Measurements from ENCODE around the gene YWHAQ. TPM values are rescaled to one million over a fixed set of nuclear protein-coding genes. Genes with fewer than 3 reads are reported as not detected.
"Not testable (repeated sequence)": the region's sequence is repeated elsewhere in the genome, so short reads cannot be mapped to it uniquely, and the experiment has no call there.

Gene YWHAQ
- total RNA-seq, 1 donor from 2014 or later = 140 TPM

- peaks cover 3 to 20% (median 9%) of the 10 kb centered on the region in 3 donors for H3K4me1 ChIP-seq (ENCODE audit: control insufficient read depth in 3 of 3, insufficient read depth in 3 of 3, low read length in 3 of 3)
- no peak overlapping the region for H3K4me3 ChIP-seq (ENCODE audit: low read length in 3 of 3)
- H3K27me3 ChIP-seq (ENCODE audit: control insufficient read depth in 3 of 3, insufficient read depth in 3 of 3, low read length in 3 of 3) = no peaks in the 10 kb centered on the region
- H3K27ac ChIP-seq (ENCODE audit: low read depth, low read length) = no peak overlapping the region
- no peak overlapping the region for H3K9ac ChIP-seq (ENCODE audit: low read depth in 1 of 3, low read length in 3 of 3)
- H3K9me3 ChIP-seq (ENCODE audit: control insufficient read depth in 3 of 3, low read length in 3 of 3) = peaks cover 0 to 3% (median 0%) of the 10 kb centered on the region in 3 donors
- H3K36me3 ChIP-seq (ENCODE audit: control insufficient read depth in 3 of 3, insufficient read depth in 3 of 3, low read length in 3 of 3) = peaks cover 2 to 6% (median 4%) of the 10 kb centered on the region in 3 donors
These were observed 31.4 kb downstream of the YWHAQ start for GRCh38 chr2:9599430-9599829.

DNA sequence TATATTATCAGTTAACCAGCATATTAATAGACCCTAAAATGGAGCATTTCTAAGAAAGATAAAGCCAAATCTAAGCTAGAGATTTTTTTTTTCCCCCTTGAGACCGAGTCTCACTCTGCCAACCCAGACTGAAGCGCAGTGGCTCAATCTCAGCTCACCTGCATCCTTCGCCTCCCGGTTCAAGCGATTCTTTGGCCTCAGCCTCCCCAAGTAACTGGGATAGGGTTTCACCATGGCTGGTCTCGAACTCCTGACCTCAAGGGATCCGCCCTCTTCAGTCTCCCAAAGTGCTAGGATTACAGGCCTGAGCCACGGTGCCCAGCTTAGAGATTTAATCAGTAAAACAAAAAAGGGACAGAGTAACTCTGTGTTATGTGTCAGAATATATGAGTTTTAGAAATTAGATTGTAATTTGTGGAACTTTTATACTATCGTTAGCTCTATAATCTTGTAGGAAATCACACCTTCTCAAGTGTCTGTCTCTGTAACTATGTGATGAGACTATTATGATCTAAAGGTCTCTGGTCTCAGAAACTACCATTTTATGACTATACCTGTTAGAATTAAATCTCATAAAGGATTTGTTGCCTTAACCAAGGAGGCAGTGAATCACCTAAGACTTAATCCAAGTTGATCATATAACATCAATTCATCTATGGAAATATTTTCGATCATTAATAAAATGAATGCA lies 34.0 kb downstream of the YWHAQ start:
- Histone ChIP-seq H3K9me3 (ENCODE audit: control insufficient read depth in 3 of 3, low read length in 3 of 3) (peaks cover 0 to 3% (median 0%) of the 10 kb centered on the region in 3 donors), H3K9ac (ENCODE audit: low read depth in 1 of 3, low read length in 3 of 3) (no peak overlapping the region), H3K27ac (ENCODE audit: low read depth, low read length) (no peak overlapping the region), H3K4me3 (ENCODE audit: low read length in 3 of 3) (no peak overlapping the region), H3K36me3 (ENCODE audit: control insufficient read depth in 3 of 3, insufficient read depth in 3 of 3, low read length in 3 of 3) (peaks cover 2 to 7% (median 6%) of the 10 kb centered on the region in 3 donors), H3K4me1 (ENCODE audit: control insufficient read depth in 3 of 3, insufficient read depth in 3 of 3, low read length in 3 of 3) (peaks cover 6 to 28% (median 14%) of the 10 kb centered on the region in 3 donors), H3K27me3 (ENCODE audit: control insufficient read depth in 3 of 3, insufficient read depth in 3 of 3, low read length in 3 of 3) (no peaks in the 10 kb centered on the region)

GRCh38 chr2:9595746-9596145 lies 35.1 kb downstream of the YWHAQ start:
- Histone ChIP-seq H3K4me1 (ENCODE audit: control insufficient read depth in 3 of 3, insufficient read depth in 3 of 3, low read length in 3 of 3) (peaks cover 6 to 28% (median 14%) of the 10 kb centered on the region in 3 donors), H3K27me3 (ENCODE audit: control insufficient read depth in 3 of 3, insufficient read depth in 3 of 3, low read length in 3 of 3) (no peaks in the 10 kb centered on the region), H3K9me3 (ENCODE audit: control insufficient read depth in 3 of 3, low read length in 3 of 3) (peaks cover 0 to 3% (median 0%) of the 10 kb centered on the region in 3 donors), H3K9ac (ENCODE audit: low read depth in 1 of 3, low read length in 3 of 3) (no peak overlapping the region), H3K4me3 (ENCODE audit: low read length in 3 of 3) (no peak overlapping the region), H3K36me3 (ENCODE audit: control insufficient read depth in 3 of 3, insufficient read depth in 3 of 3, low read length in 3 of 3) (peaks cover 2 to 12% (median 7%) of the 10 kb centered on the region in 3 donors), H3K27ac (ENCODE audit: low read depth, low read length) (no peak overlapping the region)

GRCh38 chr2:9595256-9595655 lies 35.5 kb downstream of the YWHAQ start:
- H3K27ac ChIP-seq (ENCODE audit: low read depth, low read length); H3K36me3 ChIP-seq (ENCODE audit: control insufficient read depth in 3 of 3, insufficient read depth in 3 of 3, low read length in 3 of 3); H3K9ac ChIP-seq (ENCODE audit: low read depth in 1 of 3, low read length in 3 of 3); H3K27me3 ChIP-seq (ENCODE audit: control insufficient read depth in 3 of 3, insufficient read depth in 3 of 3, low read length in 3 of 3); H3K9me3 ChIP-seq (ENCODE audit: control insufficient read depth in 3 of 3, low read length in 3 of 3); H3K4me3 ChIP-seq (ENCODE audit: low read length in 3 of 3): not testable (repeated sequence)
- peaks cover 6 to 28% (median 14%) of the 10 kb centered on the region in 3 donors for H3K4me1 ChIP-seq (ENCODE audit: control insufficient read depth in 3 of 3, insufficient read depth in 3 of 3, low read length in 3 of 3)

DNA sequence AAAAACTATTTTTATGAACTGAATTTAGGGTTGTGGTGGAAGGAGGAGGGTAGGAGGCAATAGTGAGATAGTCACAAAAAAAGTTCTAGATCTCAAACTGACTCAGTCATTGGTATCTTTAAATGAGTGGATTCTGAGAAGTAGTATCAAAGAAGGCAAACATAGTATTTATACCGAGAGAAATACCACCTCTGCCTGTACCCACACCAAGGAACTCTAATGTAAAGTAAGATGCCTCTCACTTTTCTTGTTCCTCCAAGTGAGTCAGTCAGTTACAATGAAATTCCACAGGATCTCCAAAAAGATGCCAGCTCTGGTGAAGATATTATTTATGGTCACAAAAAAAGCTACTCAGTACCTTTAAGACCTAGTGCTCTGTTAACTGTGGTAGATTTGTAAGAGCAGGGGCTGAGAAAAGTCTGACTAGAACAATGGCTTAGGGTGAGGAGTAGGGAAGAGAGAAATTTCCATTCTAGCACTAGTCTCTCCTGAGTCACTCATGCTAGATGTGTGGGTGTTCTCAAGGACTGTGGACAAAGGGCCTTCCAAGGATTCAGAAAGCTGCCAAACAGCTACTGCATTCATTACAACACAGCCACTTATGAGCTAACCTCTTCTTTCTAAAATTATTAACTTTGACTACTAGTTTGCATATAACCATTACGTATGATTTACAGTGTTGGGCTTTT lies 36.3 kb downstream of the YWHAQ start:
- Histone ChIP-seq H3K9me3 (ENCODE audit: control insufficient read depth in 3 of 3, low read length in 3 of 3) (no peaks in the 10 kb centered on the region), H3K9ac (ENCODE audit: low read depth in 1 of 3, low read length in 3 of 3) (no peak overlapping the region), H3K4me1 (ENCODE audit: control insufficient read depth in 3 of 3, insufficient read depth in 3 of 3, low read length in 3 of 3) (peaks cover 6 to 28% (median 14%) of the 10 kb centered on the region in 3 donors), H3K4me3 (ENCODE audit: low read length in 3 of 3) (no peak overlapping the region), H3K36me3 (ENCODE audit: control insufficient read depth in 3 of 3, insufficient read depth in 3 of 3, low read length in 3 of 3) (peaks cover 0 to 7% (median 5%) of the 10 kb centered on the region in 3 donors), H3K27me3 (ENCODE audit: control insufficient read depth in 3 of 3, insufficient read depth in 3 of 3, low read length in 3 of 3) (no peaks in the 10 kb centered on the region), H3K27ac (ENCODE audit: low read depth, low read length) (peak overlapping the region; percentile 33)

DNA sequence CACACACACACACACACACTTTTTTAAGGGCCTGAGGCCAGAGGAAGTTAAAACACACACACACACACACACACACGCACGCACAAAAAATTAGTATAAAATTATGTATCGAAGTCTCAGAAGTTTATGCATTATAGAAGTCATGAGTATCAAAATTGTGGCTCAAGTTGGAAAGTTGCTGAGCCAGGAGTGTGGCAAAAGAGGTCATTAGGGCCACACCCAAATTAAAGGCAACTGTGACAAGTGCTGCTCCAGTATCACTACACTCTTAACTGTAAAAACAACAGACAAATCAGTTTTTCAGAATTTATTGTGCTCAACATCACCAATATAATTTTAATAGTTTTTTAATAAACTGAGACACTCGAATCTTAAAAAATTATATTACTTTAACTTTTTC lies 36.9 kb downstream of the YWHAQ start:
- Histone ChIP-seq H3K36me3 (ENCODE audit: control insufficient read depth in 3 of 3, insufficient read depth in 3 of 3, low read length in 3 of 3) (peaks cover 0 to 9% (median 5%) of the 10 kb centered on the region in 3 donors), H3K9ac (ENCODE audit: low read depth in 1 of 3, low read length in 3 of 3) (no peak overlapping the region), H3K9me3 (ENCODE audit: control insufficient read depth in 3 of 3, low read length in 3 of 3) (no peaks in the 10 kb centered on the region), H3K4me3 (ENCODE audit: low read length in 3 of 3) (no peak overlapping the region), H3K27ac (ENCODE audit: low read depth, low read length) (peak overlapping the region; percentile 33), H3K27me3 (ENCODE audit: control insufficient read depth in 3 of 3, insufficient read depth in 3 of 3, low read length in 3 of 3) (no peaks in the 10 kb centered on the region), H3K4me1 (ENCODE audit: control insufficient read depth in 3 of 3, insufficient read depth in 3 of 3, low read length in 3 of 3) (peaks cover 6 to 28% (median 14%) of the 10 kb centered on the region in 3 donors)

GRCh38 chr2:9592699-9593098 lies 38.1 kb downstream of the YWHAQ start:
- Histone ChIP-seq H3K4me3 (ENCODE audit: low read length in 3 of 3) (no peak overlapping the region), H3K9ac (ENCODE audit: low read depth in 1 of 3, low read length in 3 of 3) (no peak overlapping the region), H3K36me3 (ENCODE audit: control insufficient read depth in 3 of 3, insufficient read depth in 3 of 3, low read length in 3 of 3) (peaks cover 0 to 12% (median 7%) of the 10 kb centered on the region in 3 donors), H3K27ac (ENCODE audit: low read depth, low read length) (no peak overlapping the region), H3K27me3 (ENCODE audit: control insufficient read depth in 3 of 3, insufficient read depth in 3 of 3, low read length in 3 of 3) (no peaks in the 10 kb centered on the region), H3K4me1 (ENCODE audit: control insufficient read depth in 3 of 3, insufficient read depth in 3 of 3, low read length in 3 of 3) (peaks cover 6 to 28% (median 14%) of the 10 kb centered on the region in 3 donors), H3K9me3 (ENCODE audit: control insufficient read depth in 3 of 3, low read length in 3 of 3) (no peaks in the 10 kb centered on the region)

- Histone ChIP-seq H3K27me3 (ENCODE audit: control insufficient read depth in 3 of 3, insufficient read depth in 3 of 3, low read length in 3 of 3) (no peaks in the 10 kb centered on the region), H3K4me3 (ENCODE audit: low read length in 3 of 3) (no peak overlapping the region), H3K9me3 (ENCODE audit: control insufficient read depth in 3 of 3, low read length in 3 of 3) (no peaks in the 10 kb centered on the region), H3K4me1 (ENCODE audit: control insufficient read depth in 3 of 3, insufficient read depth in 3 of 3, low read length in 3 of 3) (peaks cover 4 to 19% (median 10%) of the 10 kb centered on the region in 3 donors), H3K36me3 (ENCODE audit: control insufficient read depth in 3 of 3, insufficient read depth in 3 of 3, low read length in 3 of 3) (peaks cover 0 to 30% (median 18%) of the 10 kb centered on the region in 3 donors), H3K9ac (ENCODE audit: low read depth in 1 of 3, low read length in 3 of 3) (no peak overlapping the region), H3K27ac (ENCODE audit: low read depth, low read length) (no peak overlapping the region)
These were observed 40.2 kb downstream of the YWHAQ start for GRCh38 chr2:9590641-9591040.

- Histone ChIP-seq H3K9ac (ENCODE audit: low read depth in 1 of 3, low read length in 3 of 3) (no peak overlapping the region), H3K27ac (ENCODE audit: low read depth, low read length) (no peak overlapping the region), H3K4me3 (ENCODE audit: low read length in 3 of 3) (no peak overlapping the region), H3K4me1 (ENCODE audit: control insufficient read depth in 3 of 3, insufficient read depth in 3 of 3, low read length in 3 of 3) (no peaks in the 10 kb centered on the region), H3K36me3 (ENCODE audit: control insufficient read depth in 3 of 3, insufficient read depth in 3 of 3, low read length in 3 of 3) (peaks cover 3 to 39% (median 28%) of the 10 kb centered on the region in 3 donors), H3K9me3 (ENCODE audit: control insufficient read depth in 3 of 3, low read length in 3 of 3) (no peaks in the 10 kb centered on the region), H3K27me3 (ENCODE audit: control insufficient read depth in 3 of 3, insufficient read depth in 3 of 3, low read length in 3 of 3) (no peaks in the 10 kb centered on the region)
These were observed 44.3 kb downstream of the YWHAQ start for GRCh38 chr2:9586465-9586864.

- Histone ChIP-seq H3K4me1 (ENCODE audit: control insufficient read depth in 3 of 3, insufficient read depth in 3 of 3, low read length in 3 of 3) (no peaks in the 10 kb centered on the region), H3K27ac (ENCODE audit: low read depth, low read length) (no peak overlapping the region), H3K36me3 (ENCODE audit: control insufficient read depth in 3 of 3, insufficient read depth in 3 of 3, low read length in 3 of 3) (peaks cover 3 to 39% (median 28%) of the 10 kb centered on the region in 3 donors), H3K4me3 (ENCODE audit: low read length in 3 of 3) (no peak overlapping the region), H3K9ac (ENCODE audit: low read depth in 1 of 3, low read length in 3 of 3) (no peak overlapping the region), H3K27me3 (ENCODE audit: control insufficient read depth in 3 of 3, insufficient read depth in 3 of 3, low read length in 3 of 3) (no peaks in the 10 kb centered on the region), H3K9me3 (ENCODE audit: control insufficient read depth in 3 of 3, low read length in 3 of 3) (no peaks in the 10 kb centered on the region)
These were observed 45.3 kb downstream of the YWHAQ start for GRCh38 chr2:9585486-9585885.

Measured in skeletal muscle tissue (tissue), 4 donors.